HEK293T (cell line): Measurements from ENCODE around the gene GRM5.

Experiments used
- BHLHE40 ChIP-seq: fragments of 450-650 bp; IDR thresholded peaks from 2 replicates; pipeline ENCODE4 v1.6.1; 2016; ENCODE audit warnings: mild to moderate bottlenecking, moderate library complexity, borderline replicate concordance
- NFRKB ChIP-seq: fragments of 450-650 bp; IDR thresholded peaks from 2 replicates; pipeline ENCODE4 v1.6.1; 2016; ENCODE audit warnings: mild to moderate bottlenecking, moderate library complexity
- PKNOX1 ChIP-seq: fragments of 450-650 bp; IDR thresholded peaks from 2 replicates; pipeline ENCODE4 v1.6.1; 2016

GRCh38 chr11:88801484-88802123, 264.2 kb downstream of the GRM5 start:
- TF ChIP-seq NFRKB (no peak), BHLHE40 (no peak), PKNOX1 (no peak)
